PC-9 (cell line): ENCODE data around the gene DND1. TPM values are rescaled to one million over a fixed set of nuclear protein-coding genes. Genes with fewer than 3 reads are reported as not detected.

ENCODE experiments used
- BruUV-seq: library from RNA; stranded (reverse); fragments of 400-500 nt; replicated peaks from 2 replicates; lab custom pipeline; 2021; lab: Mats Ljungman, UMichigan
- CTCF ChIA-PET: fragments of 300-600 bp; sonication (Branson Sonifier 250); formaldehyde crosslinking; loops from one replicate; lab custom pipeline; 2022; ENCODE audit warnings: antibody characterized with exemption; lab: Charles Lee
- POLR2A ChIA-PET: fragments of 300-600 bp; sonication (Branson Sonifier 250); formaldehyde crosslinking; loops from one replicate; lab custom pipeline; 2022; ENCODE audit warnings: antibody characterized with exemption; ENCODE audit not compliant: unreplicated experiment; lab: Charles Lee
- DNase-seq, 2 experiments: peaks; one replicate each; pipeline versions ENCODE4 v3.0.0 to v3.0.0-alpha.2; 2015 to 2022; ENCODE audit warnings: mixed read lengths in 1 of 2
- H2AFZ ChIP-seq: fragments of 200-600 bp; sonication (generic); 2 replicates; pipeline ENCODE4 v1.8.1; 2017; ENCODE audit warnings: antibody characterized with exemption
- H3F3A ChIP-seq: fragments of 200-600 bp; sonication (generic); 2 replicates; pipeline ENCODE4 v1.8.1; 2017; ENCODE audit warnings: antibody characterized with exemption, mild to moderate bottlenecking, low read depth; ENCODE audit not compliant: insufficient read depth
- H3K27ac ChIP-seq: fragments of 200-600 bp; sonication (generic); 2 replicates; pipeline ENCODE4 v1.6.1; 2016; ENCODE audit warnings: mixed run types
- H3K27me3 ChIP-seq: fragments of 200-600 bp; sonication (generic); 2 replicates; pipeline ENCODE4 v1.6.1; 2016; ENCODE audit warnings: low read depth, mixed run types; ENCODE audit not compliant: insufficient read depth
- H3K36me3 ChIP-seq: fragments of 200-600 bp; sonication (generic); 2 replicates; pipeline ENCODE4 v1.6.1; 2016; ENCODE audit warnings: low read depth, mixed run types
- H3K4me1 ChIP-seq: fragments of 200-600 bp; sonication (generic); replicated peaks from 2 replicates; pipeline ENCODE4 v1.6.1; 2016; ENCODE audit warnings: mixed run types; ENCODE audit not compliant: insufficient read depth
- H3K4me2 ChIP-seq: fragments of 200-600 bp; sonication (generic); 2 replicates; pipeline ENCODE4 v1.6.1; 2017; ENCODE audit warnings: mixed run types
- H3K4me3 ChIP-seq: fragments of 200-600 bp; sonication (generic); 2 replicates; pipeline ENCODE4 v1.6.1; 2016; ENCODE audit warnings: mixed run types
- H3K79me2 ChIP-seq: fragments of 200-600 bp; sonication (generic); 2 replicates; pipeline ENCODE4 v1.6.1; 2017; ENCODE audit warnings: low read depth, mixed run types
- H3K9me2 ChIP-seq: fragments of 200-600 bp; sonication (generic); 2 replicates; pipeline ENCODE4 v1.8.1; 2017; ENCODE audit warnings: mild to moderate bottlenecking; ENCODE audit not compliant: insufficient read depth
- H3K9me3 ChIP-seq: fragments of 200-600 bp; sonication (generic); 2 replicates; pipeline ENCODE4 v1.8.1; 2016; ENCODE audit warnings: low read depth; ENCODE audit not compliant: insufficient read depth
- H4K20me1 ChIP-seq: fragments of 200-600 bp; sonication (generic); 2 replicates; pipeline ENCODE4 v1.8.1; 2017; ENCODE audit not compliant: insufficient read depth
- CTCF ChIP-seq: fragments of 200-600 bp; sonication (generic); conservative IDR thresholded peaks from 2 replicates; pipeline ENCODE4 v1.6.1; 2017; ENCODE audit warnings: mixed run types, antibody characterized with exemption, mild to moderate bottlenecking, moderate library complexity
- EZH2 ChIP-seq: fragments of 200-600 bp; sonication (generic); IDR thresholded peaks from 2 replicates; pipeline ENCODE4 v1.8.0; 2017; ENCODE audit warnings: antibody characterized with exemption, low read depth
- intact Hi-C: fragments of 100-400 bp; cut with micrococcal nuclease; formaldehyde crosslinking; loops from one replicate; pipeline ENCODE4 v1.10.0; 2022; ENCODE audit not compliant: unreplicated experiment
- total RNA-seq: library from RNA; stranded (reverse); gene quantifications from 2 replicates; pipeline ENCODE4 v1.2.3, GENCODE V29; 2021

DND1 gene
- total RNA-seq, 1 experiment from 2014 or later: 1.2 TPM

GRCh38 chr5:140707812-140708211, 34.4 kb upstream of the DND1 start:
- peaks cover 5% of the 10 kb centered on the region for H3K4me1 ChIP-seq
- CTCF ChIA-PET: no interaction called here
- TF ChIP-seq CTCF: no peak
- TF ChIP-seq EZH2: no peak
- no peaks in the 10 kb centered on the region for H3K79me2 ChIP-seq
- BruUV-seq: no TSS peak
- no peaks in the 10 kb centered on the region for H3K9me2 ChIP-seq
- peaks cover 45% of the 10 kb centered on the region for H3F3A ChIP-seq
- no peaks in the 10 kb centered on the region for H4K20me1 ChIP-seq
- H3K4me3 ChIP-seq: no peak overlapping the region
- no peaks in the 10 kb centered on the region for H3K9me3 ChIP-seq
- no peak overlapping the region for H3K4me2 ChIP-seq
- no peak overlapping the region for H3K27ac ChIP-seq
- no peak for DNase-seq
- POLR2A ChIA-PET: no interaction called here
- peaks cover 17% of the 10 kb centered on the region; the same call in 1 of the 2 replicates for H3K36me3 ChIP-seq
- no peak overlapping the region for H2AFZ ChIP-seq
- intact Hi-C loops: no loop called here
- no peaks in the 10 kb centered on the region for H3K27me3 ChIP-seq

- BruUV-seq: TSS peak; percentile 49
- Histone ChIP-seq H3K27ac (peak within 1 kb of the TSS; percentile 37), H3K4me2 (peak within 1 kb of the TSS; percentile 84), H3F3A (peaks cover 22% of the 10 kb centered on the region), H3K36me3 (peaks cover 49% of the 10 kb centered on the region), H3K9me2 (no peaks in the 10 kb centered on the region), H3K27me3 (no peaks in the 10 kb centered on the region), H3K9me3 (no peaks in the 10 kb centered on the region), H4K20me1 (no peaks in the 10 kb centered on the region), H3K4me3 (peak within 1 kb of the TSS; percentile 81), H3K4me1 (peaks cover 13% of the 10 kb centered on the region; the same call in 1 of the 2 replicates), H2AFZ (peak within 1 kb of the TSS; percentile 80), H3K79me2 (peaks cover 24% of the 10 kb centered on the region)
- intact Hi-C loops: no loop called here
- POLR2A ChIA-PET: interaction anchor here (0.5 to 1.1 kb wide), 14 partner anchors 9 to 999 kb away, joined by 4 to 30 read pairs (median 8); partner anchors contain the start of genes HARS1, HARS2, IK and NDUFA2
- CTCF ChIA-PET: no interaction called here
- TF ChIP-seq EZH2 (no peak), CTCF (no peak)
- DNase-seq: peak; percentile 90 to 98
Measured at GRCh38 chr5:140700177-140701144, 27.1 kb upstream of the DND1 start, which contains the start of gene ZMAT2. Gene ZMAT2, plus strand, starts transcription at chr5:140700447. Its CDS starts 14 bp downstream, at chr5:140700461.

- H3K4me2 ChIP-seq: no peak overlapping the region
- peaks cover 40% of the 10 kb centered on the region for H3K79me2 ChIP-seq
- H3K27me3 ChIP-seq: no peaks in the 10 kb centered on the region
- H3K4me1 ChIP-seq: peaks cover 27% of the 10 kb centered on the region
- POLR2A ChIA-PET: no interaction called here
- DNase-seq: no peak
- no peak overlapping the region for H2AFZ ChIP-seq
- BruUV-seq: no TSS peak
- CTCF ChIA-PET: no interaction called here
- H3K27ac ChIP-seq: no peak overlapping the region
- H3F3A ChIP-seq: peaks cover 23% of the 10 kb centered on the region
- H3K9me2 ChIP-seq: no peaks in the 10 kb centered on the region
- peaks cover 37% of the 10 kb centered on the region for H3K36me3 ChIP-seq
- no peak overlapping the region for H3K4me3 ChIP-seq
- no peak for TF ChIP-seq CTCF
- no peak for TF ChIP-seq EZH2
- H4K20me1 ChIP-seq: 0 out of 2 replicates have a peak, but pooled peaks cover 4% of the 10 kb centered on the region
- intact Hi-C loops: no loop called here
- no peaks in the 10 kb centered on the region for H3K9me3 ChIP-seq
Measured at GRCh38 chr5:140696891-140697492, 23.6 kb upstream of the DND1 start.
